Ishikawa (cell line): ENCODE data around the gene SLCO4A1.

Experiments
- CEBPB ChIP-seq: IDR thresholded peaks from 2 replicates; pipeline ENCODE4 v1.6.1; 2012
- CREB1 ChIP-seq: IDR thresholded peaks from 2 replicates; pipeline ENCODE4 v1.6.1; 2012; ENCODE audit warnings: low read depth
- EGR1 ChIP-seq: IDR thresholded peaks from 2 replicates; pipeline ENCODE4 v1.6.1; 2012
- EP300 ChIP-seq: IDR thresholded peaks from 2 replicates; pipeline ENCODE4 v1.6.1; 2012; ENCODE audit warnings: borderline replicate concordance
- FOXM1 ChIP-seq: IDR thresholded peaks from 2 replicates; pipeline ENCODE4 v1.6.1; 2012; ENCODE audit warnings: low read depth, borderline replicate concordance
- NFIC ChIP-seq: IDR thresholded peaks from 2 replicates; pipeline ENCODE4 v1.6.1; 2012
- RAD21 ChIP-seq: IDR thresholded peaks from 2 replicates; pipeline ENCODE4 v1.6.1; 2012; ENCODE audit warnings: low read depth
- TAF1 ChIP-seq: IDR thresholded peaks from 2 replicates; pipeline ENCODE4 v1.6.1; 2012; ENCODE audit warnings: low read depth, mild to moderate bottlenecking
- TEAD4 ChIP-seq: IDR thresholded peaks from 2 replicates; pipeline ENCODE4 v1.6.1; 2012
- YY1 ChIP-seq: IDR thresholded peaks from 2 replicates; pipeline ENCODE4 v1.6.1; 2012; ENCODE audit warnings: low read depth
- ZBTB7A ChIP-seq: IDR thresholded peaks from 2 replicates; pipeline ENCODE4 v1.6.1; 2012; ENCODE audit warnings: low read depth
- TF ChIP-seq, protein P1 (sequence below): IDR thresholded peaks from 2 replicates; pipeline ENCODE4 v1.6.1; 2012
- TF ChIP-seq, protein P2 (sequence below): IDR thresholded peaks from 2 replicates; pipeline ENCODE4 v1.6.1; 2012; ENCODE audit warnings: low read depth, mild to moderate bottlenecking

DNA sequence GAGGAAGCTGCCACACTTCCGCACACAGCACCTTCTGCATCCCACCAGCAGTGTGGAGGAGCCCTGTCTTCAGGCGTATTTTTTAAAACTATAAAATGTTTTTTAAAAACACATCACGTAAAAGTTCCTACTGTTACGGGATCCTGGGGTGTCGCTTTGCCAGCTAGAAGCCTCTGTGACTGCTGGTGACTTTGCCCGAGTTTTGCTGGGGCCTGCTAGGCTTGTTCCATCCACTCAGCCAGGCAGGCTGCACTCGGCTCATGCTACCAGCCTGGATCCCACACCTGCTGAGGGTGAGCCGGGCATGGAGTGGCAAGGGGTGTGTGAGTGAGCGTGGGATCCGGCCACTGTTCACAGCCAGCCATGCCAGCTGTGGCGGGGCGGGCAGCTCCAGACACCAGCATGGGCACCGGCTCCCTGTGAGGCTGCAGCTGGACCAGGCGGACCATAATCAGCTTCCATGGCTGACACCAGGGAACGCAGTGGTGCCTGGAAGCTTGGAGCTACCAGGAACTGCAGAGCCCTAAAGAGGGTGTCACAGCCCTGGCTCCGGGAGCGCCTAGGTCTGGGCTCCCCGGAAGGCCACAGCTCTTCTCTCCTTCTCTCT is 12.3 kb upstream of the SLCO4A1 start:
- TF ChIP-seq EP300 = no peak
- no peak for TF ChIP-seq YY1
- TF ChIP-seq RAD21 = no peak
- no peak for TF ChIP-seq NFIC
- no peak for TF ChIP-seq TEAD4
- TF ChIP-seq FOXM1 = no peak
- TF ChIP-seq ZBTB7A = no peak
- TF ChIP-seq, protein P1, sequence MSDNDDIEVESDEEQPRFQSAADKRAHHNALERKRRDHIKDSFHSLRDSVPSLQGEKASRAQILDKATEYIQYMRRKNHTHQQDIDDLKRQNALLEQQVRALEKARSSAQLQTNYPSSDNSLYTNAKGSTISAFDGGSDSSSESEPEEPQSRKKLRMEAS = no peak
- no peak for TF ChIP-seq CEBPB
- TF ChIP-seq, protein P2, sequence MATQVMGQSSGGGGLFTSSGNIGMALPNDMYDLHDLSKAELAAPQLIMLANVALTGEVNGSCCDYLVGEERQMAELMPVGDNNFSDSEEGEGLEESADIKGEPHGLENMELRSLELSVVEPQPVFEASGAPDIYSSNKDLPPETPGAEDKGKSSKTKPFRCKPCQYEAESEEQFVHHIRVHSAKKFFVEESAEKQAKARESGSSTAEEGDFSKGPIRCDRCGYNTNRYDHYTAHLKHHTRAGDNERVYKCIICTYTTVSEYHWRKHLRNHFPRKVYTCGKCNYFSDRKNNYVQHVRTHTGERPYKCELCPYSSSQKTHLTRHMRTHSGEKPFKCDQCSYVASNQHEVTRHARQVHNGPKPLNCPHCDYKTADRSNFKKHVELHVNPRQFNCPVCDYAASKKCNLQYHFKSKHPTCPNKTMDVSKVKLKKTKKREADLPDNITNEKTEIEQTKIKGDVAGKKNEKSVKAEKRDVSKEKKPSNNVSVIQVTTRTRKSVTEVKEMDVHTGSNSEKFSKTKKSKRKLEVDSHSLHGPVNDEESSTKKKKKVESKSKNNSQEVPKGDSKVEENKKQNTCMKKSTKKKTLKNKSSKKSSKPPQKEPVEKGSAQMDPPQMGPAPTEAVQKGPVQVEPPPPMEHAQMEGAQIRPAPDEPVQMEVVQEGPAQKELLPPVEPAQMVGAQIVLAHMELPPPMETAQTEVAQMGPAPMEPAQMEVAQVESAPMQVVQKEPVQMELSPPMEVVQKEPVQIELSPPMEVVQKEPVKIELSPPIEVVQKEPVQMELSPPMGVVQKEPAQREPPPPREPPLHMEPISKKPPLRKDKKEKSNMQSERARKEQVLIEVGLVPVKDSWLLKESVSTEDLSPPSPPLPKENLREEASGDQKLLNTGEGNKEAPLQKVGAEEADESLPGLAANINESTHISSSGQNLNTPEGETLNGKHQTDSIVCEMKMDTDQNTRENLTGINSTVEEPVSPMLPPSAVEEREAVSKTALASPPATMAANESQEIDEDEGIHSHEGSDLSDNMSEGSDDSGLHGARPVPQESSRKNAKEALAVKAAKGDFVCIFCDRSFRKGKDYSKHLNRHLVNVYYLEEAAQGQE = no peak
- TF ChIP-seq EGR1 = no peak
- no peak for TF ChIP-seq CREB1
- no peak for TF ChIP-seq TAF1
